Inflammatory macrophage treated with lipopolysaccharide for 1 hour (primary cell): ENCODE data around the gene ST6GALNAC4.

Experiments used
- DNase-seq, 2 donors: peaks; one replicate each; pipeline ENCODE4 v3.0.0-alpha.2; 2020 to 2022

ST6GALNAC4 gene

GRCh38 chr9:127910613-127911205 is 6.1 kb downstream of the ST6GALNAC4 start:
- no peak for DNase-seq

GRCh38 chr9:127909839-127910273 is 7.0 kb downstream of the ST6GALNAC4 start:
- DNase-seq: no peak

DNA sequence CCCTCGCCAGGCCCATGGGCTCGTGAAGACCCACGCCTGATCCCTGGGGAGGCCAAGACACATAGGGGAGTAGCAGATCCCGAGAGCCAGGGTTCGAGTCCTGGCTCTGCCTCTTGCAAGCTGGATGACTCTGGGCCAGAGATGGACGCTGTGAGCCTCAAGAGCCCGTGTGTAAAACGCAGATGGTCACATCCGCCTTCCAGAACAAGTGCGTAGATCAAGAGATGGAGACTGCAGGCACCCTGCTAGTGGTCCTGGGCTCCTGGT is 8.2 kb downstream of the ST6GALNAC4 start:
- no peak for DNase-seq

- DNase-seq: no peak
These were observed 8.8 kb downstream of the ST6GALNAC4 start for GRCh38 chr9:127907867-127908659.

DNA sequence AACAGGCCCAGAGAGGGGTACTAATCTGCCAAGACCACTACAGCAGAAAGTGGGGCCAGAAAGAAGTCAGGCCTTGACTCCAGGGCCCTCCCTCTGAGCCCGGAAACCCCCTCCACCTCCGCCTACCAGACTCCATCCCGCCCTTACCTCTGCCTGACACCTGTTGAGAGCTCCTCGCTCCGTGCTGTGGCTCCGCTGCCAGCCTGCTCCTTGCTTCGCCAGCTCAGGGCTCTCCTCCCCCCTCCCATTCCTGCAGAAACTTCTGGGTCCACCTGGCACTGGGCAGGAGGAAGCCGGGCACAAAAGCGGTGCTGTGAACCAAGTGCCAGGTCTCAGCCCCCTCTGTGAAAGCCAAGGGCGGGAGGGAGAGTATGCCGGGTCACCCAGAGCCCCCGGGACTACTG is 11.1 kb downstream of the ST6GALNAC4 start:
- DNase-seq: no peak

DNA sequence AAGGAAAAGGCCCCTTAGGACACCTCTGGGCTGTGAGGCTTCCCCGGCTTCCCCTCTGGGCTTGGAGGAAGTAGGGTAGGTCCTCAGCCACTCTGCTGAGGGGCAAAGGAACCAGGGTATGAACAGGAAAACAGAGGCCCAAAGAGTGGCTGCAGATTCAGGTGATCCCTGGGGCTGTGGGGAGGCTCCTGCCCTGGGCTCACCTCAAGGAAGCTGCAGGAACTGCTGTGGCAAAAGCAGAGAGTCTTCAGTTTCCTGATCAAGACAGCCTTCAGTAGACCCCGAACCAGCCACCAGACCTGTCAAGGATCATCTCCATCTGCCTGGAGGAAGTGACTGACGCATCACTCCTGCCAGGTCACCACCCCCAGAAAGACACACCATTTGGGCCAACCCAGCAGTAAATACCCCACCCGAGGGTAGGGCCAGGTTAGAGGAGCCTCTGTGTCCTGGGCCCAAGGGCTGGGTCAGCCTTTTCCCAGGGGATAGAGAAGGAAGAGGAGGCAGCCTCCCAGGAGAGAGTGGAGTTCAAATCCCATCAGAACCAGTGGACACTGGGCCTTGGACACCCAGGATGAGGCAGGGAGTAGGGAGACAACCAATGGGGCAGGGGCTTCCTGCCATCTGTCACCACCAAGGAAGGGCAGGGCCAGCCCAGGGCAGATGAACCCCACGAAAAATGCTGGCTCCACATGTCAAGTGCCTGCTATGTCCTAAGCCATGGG is 11.7 kb downstream of the ST6GALNAC4 start:
- DNase-seq: no peak

GRCh38 chr9:127904561-127905003 is 12.3 kb downstream of the ST6GALNAC4 start:
- no peak for DNase-seq

GRCh38 chr9:127903557-127904475 is 13.0 kb downstream of the ST6GALNAC4 start:
- DNase-seq: no peak

- peak; percentile 66 to 84 for DNase-seq
These were observed 17.5 kb downstream of the ST6GALNAC4 start, which contains the start of gene ST6GALNAC6 for GRCh38 chr9:127899128-127899943. ST6GALNAC6 (minus strand) TSS chr9:127899603; CDS start chr9:127897981, 1,622 bp downstream.

- peak in 1 of 2 donors; percentile 64 for DNase-seq
These were observed 18.3 kb downstream of the ST6GALNAC4 start for GRCh38 chr9:127898433-127899127.

GRCh38 chr9:127897193-127897692 is 19.6 kb downstream of the ST6GALNAC4 start:
- DNase-seq: peak; percentile 73 to 88

- DNase-seq: no peak
These were observed 20.2 kb downstream of the ST6GALNAC4 start for GRCh38 chr9:127896395-127897192.

- DNase-seq: no peak
These were observed 21.0 kb downstream of the ST6GALNAC4 start for GRCh38 chr9:127895811-127896210.

- DNase-seq: no peak
These were observed 23.4 kb downstream of the ST6GALNAC4 start for GRCh38 chr9:127893392-127893791.

DNA sequence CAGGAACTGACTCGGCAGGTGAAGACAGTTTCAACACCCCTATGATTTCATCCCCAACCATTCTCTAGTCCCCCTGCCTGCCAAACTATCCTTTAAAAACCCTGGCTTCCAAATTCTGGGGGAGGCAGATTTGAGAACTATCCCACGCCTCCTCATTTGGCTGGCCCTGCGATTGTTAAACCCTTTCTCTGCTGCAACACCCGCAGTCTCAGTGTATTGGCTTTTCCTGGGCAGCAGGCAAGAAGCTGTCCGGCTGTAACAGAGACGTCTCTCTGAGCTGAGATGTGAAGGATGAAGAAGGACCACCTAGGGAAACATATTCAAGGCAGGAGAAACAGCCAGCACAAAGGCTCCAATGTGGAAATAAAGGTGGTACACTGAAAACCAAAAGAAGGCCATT is 24.0 kb downstream of the ST6GALNAC4 start:
- no peak for DNase-seq

DNA sequence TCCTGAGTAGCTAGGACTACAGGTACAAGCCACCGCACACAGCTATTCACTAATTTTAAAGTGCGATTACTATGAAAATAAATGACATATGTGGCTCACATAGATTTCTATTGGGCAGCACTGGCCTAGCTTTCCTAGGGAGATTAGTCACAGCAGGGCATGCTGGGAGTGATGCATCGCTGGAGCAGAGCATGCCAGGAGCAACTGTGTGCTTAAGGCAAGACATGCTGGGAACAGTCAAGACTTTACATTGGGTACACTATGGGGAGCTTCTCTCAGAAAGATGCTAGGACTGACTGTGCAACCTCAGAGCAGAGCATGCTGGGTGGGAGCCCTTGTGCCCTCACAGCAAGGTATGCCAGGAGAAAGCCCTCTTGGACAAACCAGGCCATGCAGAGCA is 26.8 kb downstream of the ST6GALNAC4 start:
- no peak for DNase-seq

DNA sequence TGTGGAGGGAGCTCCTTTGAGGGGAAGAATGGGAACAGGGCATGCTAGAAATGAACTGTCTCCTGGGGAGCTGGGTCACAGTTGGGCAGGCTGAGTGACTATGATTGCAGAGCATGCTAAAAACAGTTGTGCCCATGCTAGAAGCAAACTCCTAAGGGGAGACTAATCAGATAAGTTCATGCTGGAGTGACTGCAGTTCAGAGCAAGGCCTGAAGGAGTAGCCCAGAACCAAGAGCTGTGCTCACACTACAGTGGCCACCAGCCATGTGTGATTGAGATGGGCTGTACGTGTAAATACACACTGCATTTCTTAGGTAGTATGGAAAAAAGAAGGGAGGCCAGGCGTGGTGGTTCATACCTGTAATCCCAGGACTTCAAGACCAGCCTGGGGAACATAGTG is 29.0 kb downstream of the ST6GALNAC4 start:
- DNase-seq: no peak

GRCh38 chr9:127886401-127886972 is 30.4 kb downstream of the ST6GALNAC4 start:
- DNase-seq: no peak

GRCh38 chr9:127885508-127886281 is 31.1 kb downstream of the ST6GALNAC4 start:
- DNase-seq: no peak
